ENCODE results near the gene PPP1R3E. TPM values are rescaled to one million over a fixed set of nuclear protein-coding genes. Genes with fewer than 3 reads are reported as not detected.

Gene PPP1R3E
- total and polyA plus RNA-seq, 2 of the 13 experiments (the other 11 are each of a cell fraction or from before 2014, with no cell fraction given): 16.5 to 26.5 TPM

- CTCF ChIA-PET (ENCODE audit: low intra/inter-chr PET ratio, low total read pairs): no interaction called here
- H4K20me1 ChIP-seq (ENCODE audit: insufficient read depth, low read length): no peaks in the 10 kb centered on the region
- intact Hi-C loops (cut with micrococcal nuclease; ENCODE audit: unreplicated experiment) (no loop called here), in situ Hi-C loops (cut with HindIII; ENCODE audit: extremely low pct_ligation_motif_present, low pct_unique_long_range_greater_than_20kb) (no loop called here)
- H3K27ac ChIP-seq (ENCODE audit: extremely low read length, insufficient read depth, low read length): no peak overlapping the region
- no peak overlapping the region for H2AFZ ChIP-seq (ENCODE audit: low read length)
- H3K27me3 ChIP-seq (ENCODE audit: control insufficient read depth in 1 of 2, insufficient read depth in 2 of 2, low read length in 2 of 2): no peaks in the 10 kb centered on the region
- no TSS peak for BruUV-seq (replicated peaks)
- peaks cover 14% of the 10 kb centered on the region for H3K4me1 ChIP-seq (ENCODE audit: insufficient read depth, low read length)
- no peaks in the 10 kb centered on the region for H3K79me2 ChIP-seq (ENCODE audit: insufficient read depth, low read length)
- TF ChIP-seq CBX1 (IDR thresholded peaks at IDR 0.05; ENCODE audit: low read depth): no peak
- no peak for TF ChIP-seq ZSCAN29 (CRISPR knock-in tag; conservative IDR thresholded peaks at IDR 0.05)
- peak; percentile 38; the same call in 1 of the 2 replicates for TF ChIP-seq CEBPB (IDR thresholded peaks at IDR 0.05; ENCODE audit: borderline replicate concordance, low read depth, low read length)
- no peak for TF ChIP-seq SALL1 (CRISPR knock-in tag; IDR thresholded peaks at IDR 0.05)
- peak; percentile 4; the same call in 1 of the 2 replicates for TF ChIP-seq SMC3 (IDR thresholded peaks at IDR 0.05; ENCODE audit: low read length)
- 0 out of 2 replicates have a peak, but pooled peaks have one; percentile 20 for TF ChIP-seq ATF7 (IDR thresholded peaks at IDR 0.05)
- no peak for TF ChIP-seq ATF7 (CRISPR knock-in tag; IDR thresholded peaks at IDR 0.05)
- no peak for TF ChIP-seq GLI4 (CRISPR knock-in tag; IDR thresholded peaks at IDR 0.05; ENCODE audit: borderline replicate concordance)
- POLR2A ChIA-PET: no interaction called here
- H3K9ac ChIP-seq (ENCODE audit: insufficient read depth, low read depth, low read length): no peak overlapping the region
- H3K9me3 ChIP-seq (ENCODE audit: low read length): no peaks in the 10 kb centered on the region
- 27% methylated on average over 6 of the region's 6 CpGs for WGBS (ENCODE audit: low lambda C conversion rate)
- no peaks in the 10 kb centered on the region for H3K36me3 ChIP-seq (replicated peaks in 1 of 2; ENCODE audit: control insufficient read depth in 1 of 2, insufficient read depth in 2 of 2, low read length in 2 of 2)
- ATAC-seq (no peak), FAIRE-seq (no peak), DNase-seq (ENCODE audit: low spot score) (no peak)
- H3K4me3 ChIP-seq (replicated peaks in 1 of 3; ENCODE audit: insufficient read depth in 1 of 3, low read depth in 2 of 3, low read length in 3 of 3): no peak overlapping the region
- H3K4me2 ChIP-seq (ENCODE audit: low read depth, low read length): no peak overlapping the region
These were observed 52.8 kb downstream of the PPP1R3E start for GRCh38 chr14:23249824-23250223.

GRCh38 chr14:23248601-23249000 lies 54.1 kb downstream of the PPP1R3E start:
- intact Hi-C loops (cut with micrococcal nuclease; ENCODE audit: unreplicated experiment) (no loop called here), in situ Hi-C loops (cut with HindIII; ENCODE audit: extremely low pct_ligation_motif_present, low pct_unique_long_range_greater_than_20kb) (no loop called here)
- ATAC-seq (no peak), DNase-seq (ENCODE audit: low spot score) (no peak), FAIRE-seq (no peak)
- Histone ChIP-seq H3K27ac (ENCODE audit: extremely low read length, insufficient read depth, low read length) (no peak overlapping the region), H3K4me1 (ENCODE audit: insufficient read depth, low read length) (peaks cover 20% of the 10 kb centered on the region), H3K79me2 (ENCODE audit: insufficient read depth, low read length) (no peaks in the 10 kb centered on the region), H4K20me1 (ENCODE audit: insufficient read depth, low read length) (no peaks in the 10 kb centered on the region), H3K9me3 (ENCODE audit: low read length) (no peaks in the 10 kb centered on the region), H3K9ac (ENCODE audit: insufficient read depth, low read depth, low read length) (no peak overlapping the region), H3K36me3 (replicated peaks in 1 of 2; ENCODE audit: control insufficient read depth in 1 of 2, insufficient read depth in 2 of 2, low read length in 2 of 2) (no peaks in the 10 kb centered on the region), H3K27me3 (ENCODE audit: control insufficient read depth in 1 of 2, insufficient read depth in 2 of 2, low read length in 2 of 2) (no peaks in the 10 kb centered on the region), H2AFZ (ENCODE audit: low read length) (no peak overlapping the region), H3K4me3 (replicated peaks in 1 of 3; ENCODE audit: insufficient read depth in 1 of 3, low read depth in 2 of 3, low read length in 3 of 3) (no peak overlapping the region), H3K4me2 (ENCODE audit: low read depth, low read length) (no peak overlapping the region)
- no TSS peak for BruUV-seq (replicated peaks)
- POLR2A ChIA-PET: no interaction called here
- 53% methylated on average over 7 of the region's 7 CpGs for WGBS (ENCODE audit: low lambda C conversion rate)
- CTCF ChIA-PET (ENCODE audit: low intra/inter-chr PET ratio, low total read pairs): no interaction called here
- no peak for TF ChIP-seq DNMT3B (CRISPR knock-in tag; conservative IDR thresholded peaks at IDR 0.05)
- no peak for TF ChIP-seq ZNF484 (CRISPR knock-in tag; IDR thresholded peaks at IDR 0.05; ENCODE audit: borderline replicate concordance, low read depth)
- no peak for TF ChIP-seq ELF3 (CRISPR knock-in tag; IDR thresholded peaks at IDR 0.05)
- TF ChIP-seq YEATS4 (CRISPR knock-in tag; IDR thresholded peaks at IDR 0.05; ENCODE audit: borderline replicate concordance): no peak
- TF ChIP-seq BRF2 (CRISPR knock-in tag; IDR thresholded peaks at IDR 0.05): no peak
- no peak for TF ChIP-seq ZSCAN30 (CRISPR knock-in tag; IDR thresholded peaks at IDR 0.05)
- no peak for TF ChIP-seq NCOR1 (IDR thresholded peaks at IDR 0.05; ENCODE audit: borderline replicate concordance, low read length)
- TF ChIP-seq ZNF350 (CRISPR knock-in tag; IDR thresholded peaks at IDR 0.05; ENCODE audit: borderline replicate concordance, low read depth): no peak
- TF ChIP-seq MAX (IDR thresholded peaks at IDR 0.05): no peak
- TF ChIP-seq ZNF569 (CRISPR knock-in tag; IDR thresholded peaks at IDR 0.05; ENCODE audit: borderline replicate concordance): no peak
- no peak for TF ChIP-seq ZNF101 (CRISPR knock-in tag; IDR thresholded peaks at IDR 0.05; ENCODE audit: borderline replicate concordance, low read depth)
- no peak for TF ChIP-seq SIN3A (IDR thresholded peaks at IDR 0.05; ENCODE audit: borderline replicate concordance, low read depth, low read length)
- no peak for TF ChIP-seq ZFP1 (CRISPR knock-in tag; IDR thresholded peaks at IDR 0.05)
